Gastroesophageal sphincter (tissue), 3 donors: ENCODE data around the gene RERG.

Experiments used
- EP300 ChIP-seq: sonication (generic); formaldehyde crosslinking; IDR thresholded peaks from one replicate; pipeline ENCODE4 v1.6.1; 2017; ENCODE audit warnings: antibody characterized with exemption, mild to moderate bottlenecking
- POLR2A ChIP-seq, 2 donors: fragments of 450-650 bp; IDR thresholded peaks; one replicate each; pipeline ENCODE4 v1.6.1; 2017; ENCODE audit warnings: antibody characterized with exemption in 2 of 2, mild to moderate bottlenecking in 2 of 2, moderate library complexity in 1 of 2
- POLR2AphosphoS5 ChIP-seq: sonication (generic); formaldehyde crosslinking; IDR thresholded peaks from one replicate; pipeline ENCODE4 v1.6.1; 2017; ENCODE audit warnings: antibody characterized with exemption
- TF ChIP-seq, protein P1 (sequence below), 4 experiments: fragments of 200-600 bp in 2 of 4; fragments of 450-650 bp in 2 of 4; sonication (generic) in 1 of 4; IDR thresholded peaks; one replicate each; pipeline ENCODE4 v1.5.1; 2017 to 2019; ENCODE audit warnings: antibody characterized with exemption in 4 of 4, mild to moderate bottlenecking in 2 of 4, moderate library complexity in 2 of 4

DNA sequence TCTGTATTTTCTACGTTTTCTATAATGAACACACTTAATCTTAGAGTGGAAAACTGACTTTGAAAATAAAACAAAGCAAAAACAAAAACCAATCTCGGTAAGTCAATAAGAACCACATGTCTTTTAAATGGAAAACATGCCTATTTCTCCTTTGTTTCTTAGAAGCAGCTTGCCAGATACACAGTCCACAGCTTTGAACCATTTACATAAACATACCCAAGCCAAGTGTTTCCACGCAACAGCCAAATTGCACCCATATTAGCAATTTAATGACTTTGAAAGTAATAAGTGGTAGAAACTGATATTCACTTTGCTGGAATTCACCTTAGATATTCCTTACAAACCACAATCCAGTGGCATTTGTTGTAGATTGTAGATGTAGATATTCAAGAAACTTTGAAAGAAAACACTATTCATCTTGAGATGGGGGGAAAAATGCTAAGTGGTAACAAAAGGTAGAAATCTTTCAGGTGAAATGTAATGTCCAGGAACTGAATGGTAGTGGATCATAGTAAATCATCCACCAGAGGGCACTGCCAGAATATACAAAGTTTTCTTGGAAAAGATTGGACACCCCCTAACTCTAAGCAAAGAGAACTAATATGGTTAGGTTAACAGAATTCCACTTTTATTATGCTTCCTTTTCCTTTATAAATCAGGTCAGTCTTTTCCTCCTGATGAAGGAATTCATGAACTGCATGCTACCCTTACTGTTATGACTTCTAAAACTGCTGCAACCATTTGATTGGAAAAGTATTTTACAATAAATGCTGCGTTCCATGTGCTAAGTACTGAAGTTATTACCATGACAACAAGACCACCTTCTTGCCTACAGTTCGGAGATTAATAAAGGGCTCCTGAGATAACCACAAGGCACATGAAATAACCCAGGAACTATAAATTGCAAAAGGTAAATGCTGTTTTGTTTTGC is 69.8 kb downstream of the RERG start:
- TF ChIP-seq, protein P1, sequence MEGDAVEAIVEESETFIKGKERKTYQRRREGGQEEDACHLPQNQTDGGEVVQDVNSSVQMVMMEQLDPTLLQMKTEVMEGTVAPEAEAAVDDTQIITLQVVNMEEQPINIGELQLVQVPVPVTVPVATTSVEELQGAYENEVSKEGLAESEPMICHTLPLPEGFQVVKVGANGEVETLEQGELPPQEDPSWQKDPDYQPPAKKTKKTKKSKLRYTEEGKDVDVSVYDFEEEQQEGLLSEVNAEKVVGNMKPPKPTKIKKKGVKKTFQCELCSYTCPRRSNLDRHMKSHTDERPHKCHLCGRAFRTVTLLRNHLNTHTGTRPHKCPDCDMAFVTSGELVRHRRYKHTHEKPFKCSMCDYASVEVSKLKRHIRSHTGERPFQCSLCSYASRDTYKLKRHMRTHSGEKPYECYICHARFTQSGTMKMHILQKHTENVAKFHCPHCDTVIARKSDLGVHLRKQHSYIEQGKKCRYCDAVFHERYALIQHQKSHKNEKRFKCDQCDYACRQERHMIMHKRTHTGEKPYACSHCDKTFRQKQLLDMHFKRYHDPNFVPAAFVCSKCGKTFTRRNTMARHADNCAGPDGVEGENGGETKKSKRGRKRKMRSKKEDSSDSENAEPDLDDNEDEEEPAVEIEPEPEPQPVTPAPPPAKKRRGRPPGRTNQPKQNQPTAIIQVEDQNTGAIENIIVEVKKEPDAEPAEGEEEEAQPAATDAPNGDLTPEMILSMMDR (IDR thresholded peaks at IDR 0.05) = peak; percentile 42 to 80 (median 69)
- TF ChIP-seq POLR2A (IDR thresholded peaks at IDR 0.05) = no peak
- TF ChIP-seq POLR2AphosphoS5 = peak; percentile 14
- TF ChIP-seq EP300 = no peak
